LNCaP clone FGC (cell line): ENCODE measurements around the gene MYH1.

ENCODE experiments used
- DNase-seq: peaks from one replicate; pipeline ENCODE4 v3.0.0-alpha.2; 2011; ENCODE audit warnings: low read depth
- H3K4me3 ChIP-seq: 2 replicates; pipeline ENCODE4 v1.5.1; 2011; ENCODE audit warnings: mild to moderate bottlenecking, low read depth, low read length, control low read depth
- TF ChIP-seq, protein P1 (sequence below): IDR thresholded peaks from 2 replicates; pipeline ENCODE4 v1.5.1; 2012; ENCODE audit warnings: mild to moderate bottlenecking; ENCODE audit not compliant: control insufficient read depth, insufficient read depth; ENCODE audit errors: extremely low read depth

MYH1 gene

DNA sequence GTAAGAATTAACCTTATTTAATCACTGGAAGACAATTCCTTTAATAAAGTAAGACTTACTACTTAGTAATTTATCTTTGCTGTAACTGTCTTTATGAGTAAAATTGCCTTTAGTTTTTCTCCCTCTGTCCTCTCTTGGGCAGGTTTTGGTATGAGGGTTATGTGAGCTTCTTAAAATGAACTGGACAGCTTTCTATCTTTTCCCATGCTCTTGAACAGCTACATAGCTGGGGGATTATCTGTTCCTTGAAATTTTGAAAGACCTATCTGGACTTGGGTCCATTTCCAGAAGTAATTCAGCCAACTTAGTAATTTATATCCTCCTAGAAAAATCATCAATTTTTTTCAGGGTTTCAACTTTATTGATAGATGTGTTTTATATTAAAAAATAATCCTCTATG, 3.6 kb upstream of the MYH1 start:
- TF ChIP-seq, protein P1, sequence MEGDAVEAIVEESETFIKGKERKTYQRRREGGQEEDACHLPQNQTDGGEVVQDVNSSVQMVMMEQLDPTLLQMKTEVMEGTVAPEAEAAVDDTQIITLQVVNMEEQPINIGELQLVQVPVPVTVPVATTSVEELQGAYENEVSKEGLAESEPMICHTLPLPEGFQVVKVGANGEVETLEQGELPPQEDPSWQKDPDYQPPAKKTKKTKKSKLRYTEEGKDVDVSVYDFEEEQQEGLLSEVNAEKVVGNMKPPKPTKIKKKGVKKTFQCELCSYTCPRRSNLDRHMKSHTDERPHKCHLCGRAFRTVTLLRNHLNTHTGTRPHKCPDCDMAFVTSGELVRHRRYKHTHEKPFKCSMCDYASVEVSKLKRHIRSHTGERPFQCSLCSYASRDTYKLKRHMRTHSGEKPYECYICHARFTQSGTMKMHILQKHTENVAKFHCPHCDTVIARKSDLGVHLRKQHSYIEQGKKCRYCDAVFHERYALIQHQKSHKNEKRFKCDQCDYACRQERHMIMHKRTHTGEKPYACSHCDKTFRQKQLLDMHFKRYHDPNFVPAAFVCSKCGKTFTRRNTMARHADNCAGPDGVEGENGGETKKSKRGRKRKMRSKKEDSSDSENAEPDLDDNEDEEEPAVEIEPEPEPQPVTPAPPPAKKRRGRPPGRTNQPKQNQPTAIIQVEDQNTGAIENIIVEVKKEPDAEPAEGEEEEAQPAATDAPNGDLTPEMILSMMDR: no peak

DNA sequence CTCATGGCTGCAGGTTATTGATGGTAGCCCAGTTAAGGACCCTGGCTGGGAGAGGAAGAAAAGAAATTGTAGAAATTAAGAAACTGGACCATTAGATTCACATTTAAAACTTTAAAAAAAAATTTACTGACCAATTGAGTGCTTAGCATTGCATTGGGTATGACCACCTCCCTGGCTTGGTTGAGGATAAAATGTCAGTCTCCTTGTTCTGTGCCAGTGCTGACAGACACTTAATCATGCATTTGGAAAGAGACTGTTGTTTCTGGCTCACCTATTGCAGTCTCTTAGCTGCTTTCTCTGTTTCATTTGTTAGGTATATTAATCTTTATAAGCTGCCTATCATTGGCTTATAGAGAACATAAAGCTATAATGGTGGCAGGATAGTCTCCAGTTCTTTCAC, 1.7 kb downstream of the MYH1 start:
- no peak overlapping the region for H3K4me3 ChIP-seq
- no peak for DNase-seq
- TF ChIP-seq, protein P1: no peak

More for the DNA sequence above, 3.6 kb upstream of the MYH1 start:
- no peak for DNase-seq
- no peak overlapping the region for H3K4me3 ChIP-seq

DNA sequence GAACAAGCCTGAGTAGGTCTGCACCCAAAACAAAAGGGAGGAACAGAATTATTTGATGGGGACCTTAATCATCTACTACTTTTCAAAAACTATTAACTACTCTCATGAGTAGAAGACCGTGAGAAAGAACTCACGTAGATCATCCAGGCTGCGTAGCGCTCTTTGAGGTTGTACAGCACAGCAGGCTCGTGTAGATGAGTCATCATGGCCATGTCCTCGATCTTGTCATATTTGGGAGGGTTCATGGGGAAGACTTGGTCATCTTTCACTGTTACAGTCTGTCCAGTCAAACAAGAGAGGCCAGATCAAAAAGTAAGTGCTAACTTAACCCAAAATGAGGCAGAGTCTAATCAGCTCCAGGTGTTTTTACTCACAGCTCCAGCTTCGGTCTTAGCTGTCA, 2.3 kb downstream of the MYH1 start:
- no peak for DNase-seq
- TF ChIP-seq, protein P1: no peak
- no peak overlapping the region for H3K4me3 ChIP-seq

DNA sequence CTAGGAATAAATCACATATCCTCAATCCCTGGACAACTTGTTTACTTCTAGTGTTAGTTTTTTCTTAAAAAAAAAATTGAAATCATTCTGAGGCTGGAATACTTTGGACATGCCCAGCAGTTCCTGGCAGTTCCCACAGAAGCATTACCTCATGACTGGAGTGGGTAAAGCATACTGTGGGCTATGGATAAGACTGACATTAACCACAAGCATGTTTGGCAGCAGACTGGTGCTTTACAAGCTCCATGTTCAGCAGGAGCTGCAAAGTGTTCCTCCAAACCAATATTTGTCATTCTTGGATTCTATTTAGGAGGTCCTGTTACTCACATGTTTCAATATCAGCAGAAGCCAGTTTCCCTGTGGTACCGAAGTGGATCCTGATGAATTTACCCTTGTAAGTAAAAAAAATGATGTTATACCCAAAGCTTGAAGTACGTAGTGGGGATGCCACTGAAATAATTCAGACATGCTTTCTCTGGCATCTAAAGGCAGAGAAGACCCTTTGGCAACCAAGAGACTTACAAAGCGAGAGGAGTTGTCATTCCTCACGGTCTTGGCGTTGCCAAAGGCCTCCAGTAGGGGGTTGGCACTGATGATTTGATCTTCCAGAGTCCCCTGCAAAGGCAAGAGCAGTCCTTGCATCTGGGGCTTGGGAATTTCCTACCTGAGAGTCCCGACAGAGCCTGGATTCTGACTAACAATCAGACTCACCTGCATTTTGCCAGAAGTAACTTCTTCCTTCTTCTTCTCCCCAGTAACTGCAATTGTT, 4.9 kb downstream of the MYH1 start:
- H3K4me3 ChIP-seq: no peak overlapping the region
- no peak for DNase-seq
- TF ChIP-seq, protein P1: no peak

DNA sequence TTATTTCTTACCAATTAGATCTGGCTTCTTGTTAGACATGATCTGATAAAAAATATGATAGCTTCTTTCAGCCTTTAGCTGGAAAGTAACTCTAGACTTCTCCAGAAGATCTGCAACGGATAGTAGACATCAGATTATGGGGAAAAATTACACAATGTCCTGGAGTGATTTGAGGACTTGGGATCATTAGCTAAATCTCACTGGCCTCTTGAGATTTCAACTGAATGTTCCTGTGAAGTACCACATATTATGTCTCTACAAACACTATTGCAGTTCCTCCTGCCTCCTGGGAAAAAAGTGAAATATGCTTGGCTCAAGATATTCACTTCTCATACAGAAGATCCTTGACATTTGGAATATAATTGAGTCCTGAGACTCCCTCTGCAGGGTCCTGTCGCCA, 5.5 kb downstream of the MYH1 start:
- TF ChIP-seq, protein P1: no peak
- DNase-seq: no peak
- no peak overlapping the region for H3K4me3 ChIP-seq

DNA sequence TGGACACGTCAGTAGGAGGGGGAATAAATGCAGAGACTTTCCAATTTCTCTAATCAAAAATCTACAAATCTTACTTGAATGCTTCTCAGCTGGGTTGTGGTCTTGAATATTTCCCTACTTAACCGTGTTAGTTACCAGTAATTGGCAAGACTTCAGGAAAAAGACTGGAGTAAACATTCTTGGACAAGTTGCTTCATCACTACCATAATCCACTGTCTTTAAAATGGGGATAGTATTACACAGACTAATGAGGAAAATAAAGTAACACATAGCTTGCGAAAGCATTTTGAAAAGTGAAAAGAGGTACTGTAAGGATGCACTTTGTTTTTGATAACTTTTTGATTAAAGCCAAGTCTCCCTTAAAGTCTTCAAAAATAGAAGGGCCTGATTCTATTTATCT, 18.4 kb downstream of the MYH1 start:
- H3K4me3 ChIP-seq: no peak overlapping the region
- TF ChIP-seq, protein P1: no peak
- peak; percentile 39 for DNase-seq

DNA sequence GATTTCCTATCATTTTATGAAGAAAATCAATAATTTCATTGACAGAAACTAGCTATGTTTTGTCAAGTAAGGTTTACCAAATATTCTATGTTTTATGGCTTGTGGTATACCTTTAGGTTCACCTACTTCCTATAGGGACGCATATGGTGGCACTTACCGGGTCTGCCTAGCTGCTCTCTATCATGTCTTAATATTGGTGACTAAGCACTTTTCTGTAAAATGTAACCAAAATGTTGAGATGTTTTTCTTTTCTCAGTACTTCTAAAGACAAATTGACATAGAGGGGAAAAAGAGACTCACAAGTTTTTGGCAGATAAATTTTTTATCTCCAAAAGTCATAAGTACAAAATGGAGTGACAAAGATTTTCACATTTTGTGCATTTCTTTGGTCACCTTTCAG, 26.3 kb downstream of the MYH1 start:
- no peak overlapping the region for H3K4me3 ChIP-seq
- TF ChIP-seq, protein P1: no peak
- DNase-seq: no peak
